Type B pancreatic cell (in vitro differentiated cells): ENCODE results near the gene SYNGR1. TPM values are rescaled to one million over a fixed set of nuclear protein-coding genes. Genes with fewer than 3 reads are reported as not detected.

Experiments used
- DNase-seq: peaks from one replicate; pipeline ENCODE4 v3.0.0; 2021; ENCODE audit warnings: mixed read lengths; ENCODE audit not compliant: unreplicated experiment; ENCODE audit errors: extremely low spot score
- H3K27ac Mint-ChIP-seq: 2 replicates; pipeline ENCODE4 v1.8.0; 2021; ENCODE audit warnings: mild to moderate bottlenecking, mixed read lengths
- H3K27me3 Mint-ChIP-seq: 2 replicates; pipeline ENCODE4 v1.8.0; 2021; ENCODE audit warnings: mixed read lengths
- H3K36me3 Mint-ChIP-seq: 2 replicates; pipeline ENCODE4 v1.8.0; 2021; ENCODE audit warnings: mixed read lengths
- H3K4me1 Mint-ChIP-seq: one replicate; pipeline ENCODE4 v1.8.0; 2021; ENCODE audit warnings: mixed read lengths; ENCODE audit not compliant: unreplicated experiment
- H3K4me3 Mint-ChIP-seq: 2 replicates; pipeline ENCODE4 v1.8.0; 2021; ENCODE audit warnings: mild to moderate bottlenecking, mixed read lengths
- H3K9me3 Mint-ChIP-seq: 2 replicates; pipeline ENCODE4 v1.8.0; 2021; ENCODE audit warnings: mixed read lengths
- total RNA-seq: library from RNA; stranded (reverse); gene quantifications from 2 replicates; pipeline ENCODE4 v1.2.1, GENCODE V29; 2021; ENCODE audit warnings: low replicate concordance
- TF ChIP-seq, protein P1 (sequence below): fragments of 200-600 bp; sonication (generic); conservative IDR thresholded peaks from 2 replicates; pipeline ENCODE4 v1.5.0; 2021; ENCODE audit warnings: antibody characterized with exemption, mild to moderate bottlenecking

The SYNGR1 gene
- total RNA-seq, 1 donor from 2014 or later: 41.4 TPM

DNA sequence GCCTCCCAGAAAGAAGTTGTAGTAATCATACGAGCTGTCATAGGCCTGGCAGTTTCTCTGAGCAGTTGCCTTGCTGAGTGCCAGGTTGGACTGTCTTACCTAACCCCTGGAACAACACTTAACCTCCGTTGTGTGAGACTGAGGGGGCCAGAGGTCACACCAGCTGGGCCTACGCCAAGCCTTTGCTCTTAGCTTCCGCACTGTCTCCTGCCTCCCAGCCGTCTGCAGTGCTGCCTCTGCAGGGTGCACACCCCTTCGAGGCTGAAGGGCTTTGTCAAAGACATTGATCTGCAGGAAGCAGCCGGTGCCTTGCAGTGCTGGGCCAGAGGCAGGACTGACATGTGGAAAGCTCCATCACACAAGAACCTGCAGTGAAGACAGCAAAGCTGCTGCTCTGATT is 66.5 kb downstream of the SYNGR1 start:
- H3K27me3 Mint-ChIP-seq: no peaks in the 10 kb centered on the region
- H3K27ac Mint-ChIP-seq: no peak overlapping the region
- TF ChIP-seq, protein P1, sequence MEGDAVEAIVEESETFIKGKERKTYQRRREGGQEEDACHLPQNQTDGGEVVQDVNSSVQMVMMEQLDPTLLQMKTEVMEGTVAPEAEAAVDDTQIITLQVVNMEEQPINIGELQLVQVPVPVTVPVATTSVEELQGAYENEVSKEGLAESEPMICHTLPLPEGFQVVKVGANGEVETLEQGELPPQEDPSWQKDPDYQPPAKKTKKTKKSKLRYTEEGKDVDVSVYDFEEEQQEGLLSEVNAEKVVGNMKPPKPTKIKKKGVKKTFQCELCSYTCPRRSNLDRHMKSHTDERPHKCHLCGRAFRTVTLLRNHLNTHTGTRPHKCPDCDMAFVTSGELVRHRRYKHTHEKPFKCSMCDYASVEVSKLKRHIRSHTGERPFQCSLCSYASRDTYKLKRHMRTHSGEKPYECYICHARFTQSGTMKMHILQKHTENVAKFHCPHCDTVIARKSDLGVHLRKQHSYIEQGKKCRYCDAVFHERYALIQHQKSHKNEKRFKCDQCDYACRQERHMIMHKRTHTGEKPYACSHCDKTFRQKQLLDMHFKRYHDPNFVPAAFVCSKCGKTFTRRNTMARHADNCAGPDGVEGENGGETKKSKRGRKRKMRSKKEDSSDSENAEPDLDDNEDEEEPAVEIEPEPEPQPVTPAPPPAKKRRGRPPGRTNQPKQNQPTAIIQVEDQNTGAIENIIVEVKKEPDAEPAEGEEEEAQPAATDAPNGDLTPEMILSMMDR: no peak

DNA sequence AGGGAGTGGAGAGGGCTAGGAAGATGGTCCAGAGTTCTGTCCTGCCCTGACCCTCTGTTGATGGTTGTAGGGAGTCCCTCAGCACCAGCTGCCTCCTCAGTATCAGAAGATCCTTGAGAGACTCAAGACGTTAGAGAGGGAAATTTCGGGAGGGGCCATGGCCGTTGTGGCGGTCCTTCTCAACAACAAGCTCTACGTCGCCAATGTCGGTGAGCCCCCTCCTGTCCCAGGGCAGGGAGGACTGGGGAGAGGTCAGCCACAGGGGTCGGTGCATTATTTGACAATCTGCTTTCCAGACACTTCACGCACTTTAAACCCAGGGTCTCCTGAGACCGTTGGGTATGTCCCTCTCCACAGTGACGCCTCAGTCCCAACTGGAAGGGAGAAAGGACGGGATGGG is 67.8 kb downstream of the SYNGR1 start:
- Mint-ChIP-seq H3K4me1 (peaks cover 8% of the 10 kb centered on the region), H3K27ac (no peak overlapping the region), H3K27me3 (no peaks in the 10 kb centered on the region), H3K4me3 (no peak overlapping the region), H3K9me3 (no peaks in the 10 kb centered on the region), H3K36me3 (peaks cover 23% of the 10 kb centered on the region)
- TF ChIP-seq, protein P1: no peak
- no peak for DNase-seq

More for the DNA sequence above, 66.5 kb downstream of the SYNGR1 start:
- DNase-seq: no peak
- Mint-ChIP-seq H3K4me3 (no peak overlapping the region), H3K4me1 (peaks cover 8% of the 10 kb centered on the region), H3K36me3 (peaks cover 17% of the 10 kb centered on the region), H3K9me3 (no peaks in the 10 kb centered on the region)

DNA sequence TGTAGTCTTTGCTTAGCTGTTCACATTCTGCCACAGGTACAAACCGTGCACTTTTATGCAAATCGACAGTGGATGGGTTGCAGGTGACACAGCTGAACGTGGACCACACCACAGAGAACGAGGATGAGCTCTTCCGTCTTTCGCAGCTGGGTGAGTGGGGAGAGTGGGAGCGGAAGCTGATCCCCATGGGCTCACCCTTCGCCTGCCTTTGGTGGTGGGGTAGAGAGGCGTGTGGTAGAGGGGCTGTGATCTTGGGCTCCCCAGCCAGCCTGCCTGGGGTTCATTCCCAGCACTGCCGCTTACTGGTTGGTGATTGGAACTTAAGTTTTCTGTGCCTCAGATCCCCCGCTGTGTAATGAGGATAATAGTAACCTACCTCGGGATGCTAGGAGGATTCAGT is 68.9 kb downstream of the SYNGR1 start:
- Mint-ChIP-seq H3K27ac (no peak overlapping the region), H3K36me3 (peaks cover 23% of the 10 kb centered on the region), H3K4me3 (no peak overlapping the region), H3K27me3 (no peaks in the 10 kb centered on the region), H3K4me1 (peaks cover 5% of the 10 kb centered on the region), H3K9me3 (no peaks in the 10 kb centered on the region)
- TF ChIP-seq, protein P1: no peak
- DNase-seq: no peak

DNA sequence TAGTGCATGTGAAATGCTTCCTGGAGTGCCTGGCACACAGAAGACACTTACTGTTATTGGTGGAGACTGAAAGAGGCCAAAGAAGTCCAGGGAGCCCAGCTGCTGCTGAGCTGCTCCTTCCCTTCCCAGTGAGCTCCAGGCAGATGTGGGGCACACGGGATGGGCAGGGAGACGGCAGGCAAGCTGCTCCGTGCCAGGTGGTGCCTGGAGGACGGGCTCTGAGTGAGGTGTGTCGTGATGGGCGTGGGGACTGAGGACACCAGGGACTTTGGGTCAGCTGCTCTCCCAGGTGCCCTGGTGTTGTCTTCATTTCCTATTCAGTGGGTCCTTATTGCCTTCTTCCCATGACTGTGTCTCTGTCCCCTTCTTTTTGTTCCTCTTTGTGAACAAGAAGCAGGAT is 69.3 kb downstream of the SYNGR1 start:
- Mint-ChIP-seq H3K27ac (no peak overlapping the region), H3K9me3 (no peaks in the 10 kb centered on the region), H3K4me3 (no peak overlapping the region), H3K36me3 (peaks cover 27% of the 10 kb centered on the region), H3K4me1 (peaks cover 1% of the 10 kb centered on the region), H3K27me3 (no peaks in the 10 kb centered on the region)
- TF ChIP-seq, protein P1: no peak
- no peak for DNase-seq

DNA sequence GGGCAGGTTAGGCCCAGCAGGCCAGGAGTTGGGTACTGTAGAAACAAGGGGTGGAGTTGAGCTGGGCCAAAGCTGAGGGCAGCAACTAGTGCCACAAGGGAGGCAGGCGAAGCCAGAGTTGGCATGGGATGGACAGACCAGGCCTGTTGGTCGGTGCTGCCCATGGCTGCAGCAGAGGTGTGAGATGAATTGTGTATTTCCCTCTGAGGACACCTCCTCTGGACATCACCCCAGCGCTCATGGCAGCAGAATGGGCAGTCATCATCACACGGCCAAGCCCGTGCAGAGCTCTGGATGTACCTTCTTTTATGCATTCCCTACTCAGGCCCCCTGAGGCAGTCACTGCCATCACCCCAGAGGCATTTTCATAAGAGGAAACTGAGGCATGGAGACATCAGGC is 70.1 kb downstream of the SYNGR1 start:
- no peak for DNase-seq
- Mint-ChIP-seq H3K27ac (no peak overlapping the region), H3K9me3 (no peaks in the 10 kb centered on the region), H3K27me3 (no peaks in the 10 kb centered on the region), H3K36me3 (peaks cover 28% of the 10 kb centered on the region), H3K4me1 (no peaks in the 10 kb centered on the region), H3K4me3 (no peak overlapping the region)
- TF ChIP-seq, protein P1: no peak

DNA sequence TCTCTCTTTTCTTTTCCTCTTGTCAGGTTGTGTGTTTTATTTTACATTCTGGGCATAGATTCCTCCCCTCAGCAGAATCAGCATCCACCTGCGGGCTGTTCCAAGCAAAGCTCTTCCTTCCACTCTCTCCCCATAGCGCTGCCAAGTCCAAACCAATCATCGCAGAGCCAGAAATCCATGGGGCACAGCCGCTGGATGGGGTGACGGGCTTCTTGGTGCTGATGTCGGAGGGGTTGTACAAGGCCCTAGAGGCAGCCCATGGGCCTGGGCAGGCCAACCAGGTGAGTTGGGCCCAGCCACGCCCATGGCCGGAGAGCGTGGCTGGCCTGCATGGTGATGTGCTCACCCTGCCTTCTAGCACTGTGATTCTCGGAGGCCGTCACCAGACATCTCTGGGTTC is 71.9 kb downstream of the SYNGR1 start:
- Mint-ChIP-seq H3K9me3 (no peaks in the 10 kb centered on the region), H3K4me1 (no peaks in the 10 kb centered on the region), H3K4me3 (no peak overlapping the region), H3K27ac (no peak overlapping the region), H3K27me3 (no peaks in the 10 kb centered on the region), H3K36me3 (peaks cover 28% of the 10 kb centered on the region)
- DNase-seq: no peak
- TF ChIP-seq, protein P1: no peak
